HCT116 (cell line): Measurements from ENCODE around the gene NOP10. TPM values are rescaled to one million over a fixed set of nuclear protein-coding genes. Genes with fewer than 3 reads are reported as not detected.

Experiments
- ATAC-seq: fragments of 200-7000 bp; cut with Tn5 transposase; 2 replicates; pipeline ENCODE4 v1.9.1; 2020; ENCODE audit warnings: mild to moderate bottlenecking, moderate library complexity
- BruUV-seq: library from RNA; stranded (reverse); fragments of 400-500 nt; replicated peaks from 2 replicates; lab custom pipeline; 2021; lab: Mats Ljungman, UMichigan
- CTCF ChIA-PET: fragments of 300-600 bp; sonication (Branson Sonifier 250); formaldehyde crosslinking; loops from one replicate; lab custom pipeline; 2021; ENCODE audit warnings: antibody characterized with exemption; lab: Charles Lee
- POLR2A ChIA-PET: fragments of 300-600, 350-600 bp; sonication (Branson Sonifier 250); formaldehyde crosslinking; loops from one replicate; lab custom pipeline; 2021; ENCODE audit warnings: antibody characterized with exemption; lab: Charles Lee
- RAD21 ChIA-PET, 2 experiments: fragments of 300-600 bp; sonication (Branson Sonifier 250); formaldehyde crosslinking; loops; one replicate each; lab custom pipeline; 2023; ENCODE audit warnings: low total read pairs in 2 of 2; ENCODE audit not compliant: uncharacterized antibody in 2 of 2, unreplicated experiment in 2 of 2, low non-redundant PET in 1 of 2; lab: Charles Lee
- DNase-seq: peaks from one replicate; pipeline ENCODE4 v3.0.0-alpha.2; 2010; ENCODE audit warnings: low read depth, low spot score
- H2AFZ ChIP-seq: fragments of 200-600 bp; shearing (Covaris generic), sonication (generic); 2 replicates; pipeline ENCODE4 v1.6.1; 2017; ENCODE audit warnings: low read depth, mixed run types, mixed read lengths, antibody characterized with exemption, low read length; ENCODE audit not compliant: poor library complexity, severe bottlenecking
- H3K27ac ChIP-seq: 2 replicates; pipeline ENCODE4 v1.5.1; 2012; ENCODE audit warnings: low read depth, low read length
- H3K27me3 ChIP-seq: fragments of 200-600 bp; sonication (generic); 2 replicates; pipeline ENCODE4 v1.6.1; 2016; ENCODE audit warnings: mixed run types, low read length, mixed read lengths; ENCODE audit not compliant: insufficient read depth
- H3K36me3 ChIP-seq, 2 experiments: fragments of 200-500 bp in 1 of 2; fragments of 200-600 bp in 1 of 2; sonication (Bioruptor generic) in 1 of 2; sonication (generic) in 1 of 2; 2 replicates each; pipeline versions ENCODE4 v1.5.1 to v1.6.1; 2014 to 2016; ENCODE audit warnings: low read length in 2 of 2, inconsistent platforms in 1 of 2, mixed read lengths in 1 of 2, mixed run types in 1 of 2; ENCODE audit not compliant: insufficient read depth in 2 of 2, control insufficient read depth in 1 of 2
- H3K4me1 ChIP-seq, 2 experiments: fragments of 200-600 bp in 1 of 2; sonication (generic) in 1 of 2; 2 replicates each; pipeline versions ENCODE4 v1.5.1 to v1.6.1; 2012 to 2017; ENCODE audit warnings: low read length in 2 of 2, inconsistent platforms in 1 of 2, mild to moderate bottlenecking in 1 of 2, mixed read lengths in 1 of 2, mixed run types in 1 of 2, moderate library complexity in 1 of 2; ENCODE audit not compliant: insufficient read depth in 2 of 2, control insufficient read depth in 1 of 2
- H3K4me2 ChIP-seq: fragments of 200-600 bp; sonication (generic); 2 replicates; pipeline ENCODE4 v1.6.1; 2017; ENCODE audit warnings: mixed run types, low read length, mixed read lengths
- H3K4me3 ChIP-seq, 2 experiments: fragments of 200-600 bp in 1 of 2; sonication (generic) in 1 of 2; replicated peaks in 1 of 2; 2 replicates each; pipeline ENCODE4 v1.5.1; 2011 to 2016; ENCODE audit warnings: low read length in 2 of 2, control low read depth in 1 of 2, low read depth in 1 of 2, mild to moderate bottlenecking in 1 of 2, mixed read lengths in 1 of 2, mixed run types in 1 of 2
- H3K79me2 ChIP-seq: fragments of 200-600 bp; sonication (generic); 2 replicates; pipeline ENCODE4 v1.6.1; 2017; ENCODE audit warnings: mild to moderate bottlenecking, mixed run types, low read length, moderate library complexity, mixed read lengths; ENCODE audit not compliant: insufficient read depth
- H3K9ac ChIP-seq: fragments of 200-600 bp; sonication (generic); 2 replicates; pipeline ENCODE4 v1.6.1; 2016; ENCODE audit warnings: low read length, mixed read lengths
- H3K9me2 ChIP-seq: fragments of 200-600 bp; sonication (generic), shearing (Covaris generic); 2 replicates; pipeline ENCODE4 v1.6.1; 2017; ENCODE audit warnings: mixed run types, mild to moderate bottlenecking, moderate library complexity; ENCODE audit not compliant: insufficient read depth
- H3K9me3 ChIP-seq, 2 experiments: fragments of 200-500 bp in 1 of 2; fragments of 200-600 bp in 1 of 2; sonication (Bioruptor generic) in 1 of 2; sonication (generic) in 1 of 2; 2 replicates each; pipeline ENCODE4 v1.6.1; 2014 to 2017; ENCODE audit warnings: low read length in 2 of 2, mixed read lengths in 2 of 2, inconsistent platforms in 1 of 2, low read depth in 1 of 2, mild to moderate bottlenecking in 1 of 2, mixed run types in 1 of 2, moderate library complexity in 1 of 2; ENCODE audit not compliant: control insufficient read depth in 1 of 2, insufficient read depth in 1 of 2
- H4K20me1 ChIP-seq: fragments of 200-600 bp; sonication (generic), shearing (Covaris generic); 2 replicates; pipeline ENCODE4 v1.6.1; 2017; ENCODE audit warnings: mixed run types, mild to moderate bottlenecking, moderate library complexity; ENCODE audit not compliant: insufficient read depth
- EGR1 ChIP-seq: IDR thresholded peaks from 2 replicates; pipeline ENCODE4 v1.6.1; 2012; ENCODE audit warnings: low read depth
- EZH2 ChIP-seq: fragments of 200-600 bp; sonication (generic); IDR thresholded peaks from 2 replicates; pipeline ENCODE4 v1.6.1; 2017; ENCODE audit warnings: antibody characterized with exemption, mixed run types
- EZH2phosphoT487 ChIP-seq: fragments of 200-600 bp; IDR thresholded peaks from 2 replicates; pipeline ENCODE4 v1.6.1; 2018; ENCODE audit warnings: antibody characterized with exemption, borderline replicate concordance
- JUND ChIP-seq: IDR thresholded peaks from 2 replicates; pipeline ENCODE4 v1.6.1; 2012
- POLR2A ChIP-seq: IDR thresholded peaks from 2 replicates; pipeline ENCODE4 v1.7.0; 2011; ENCODE audit warnings: borderline replicate concordance; ENCODE audit not compliant: insufficient read depth, insufficient read length; ENCODE audit errors: extremely low read depth
- POLR2AphosphoS5 ChIP-seq: IDR thresholded peaks from 2 replicates; pipeline ENCODE4 v1.6.1; 2011; ENCODE audit warnings: mild to moderate bottlenecking, low read depth, low read length, moderate library complexity
- RAD21 ChIP-seq: IDR thresholded peaks from 2 replicates; pipeline ENCODE4 v1.6.1; 2012; ENCODE audit warnings: low read depth, mild to moderate bottlenecking
- SIN3A ChIP-seq: IDR thresholded peaks from 2 replicates; pipeline ENCODE4 v1.6.1; 2012; ENCODE audit warnings: low read depth
- SP1 ChIP-seq: IDR thresholded peaks from 2 replicates; pipeline ENCODE4 v1.6.1; 2012; ENCODE audit warnings: low read depth
- SRF ChIP-seq: IDR thresholded peaks from 2 replicates; pipeline ENCODE4 v1.6.1; 2012; ENCODE audit warnings: low read depth
- YY1 ChIP-seq: IDR thresholded peaks from 2 replicates; pipeline ENCODE4 v1.6.1; 2011; ENCODE audit warnings: low read length, low read depth, moderate library complexity, mild to moderate bottlenecking; ENCODE audit not compliant: insufficient replicate concordance; ENCODE audit errors: extremely low read depth
- ZFX ChIP-seq: fragments of 450-650 bp; IDR thresholded peaks from 2 replicates; pipeline ENCODE4 v1.6.1; 2017
- ZNF274 ChIP-seq: fragments of 200-500 bp; sonication (Bioruptor generic); IDR thresholded peaks from 2 replicates; pipeline ENCODE4 v1.6.1; 2014; ENCODE audit warnings: mild to moderate bottlenecking, low read depth, low read length, inconsistent platforms
- intact Hi-C: fragments of 100-400 bp; cut with micrococcal nuclease; formaldehyde crosslinking; loops from 2 replicates; pipeline ENCODE4 v1.10.0; 2022
- total RNA-seq: library from RNA; stranded (reverse); gene quantifications from one replicate; pipeline ENCODE4 v1.2.1, GENCODE V29; 2021; ENCODE audit not compliant: unreplicated experiment
- TF ChIP-seq, protein P1 (sequence below): IDR thresholded peaks from 2 replicates; pipeline ENCODE4 v1.6.1; 2012
- TF ChIP-seq, protein P2 (sequence below), 3 experiments: fragments of 200-600 bp in 1 of 3; sonication (generic) in 1 of 3; IDR thresholded peaks in 2 of 3; conservative IDR thresholded peaks in 1 of 3; 2 replicates each; pipeline ENCODE4 v1.5.1; 2012 to 2017; ENCODE audit warnings: low read depth in 2 of 3, low read length in 2 of 3, antibody characterized with exemption in 1 of 3, borderline replicate concordance in 1 of 3, control low read depth in 1 of 3, mild to moderate bottlenecking in 1 of 3, mixed read lengths in 1 of 3, mixed run types in 1 of 3, moderate library complexity in 1 of 3; ENCODE audit not compliant: insufficient read depth in 1 of 3
- TF ChIP-seq, protein P3 (sequence below): IDR thresholded peaks from 2 replicates; pipeline ENCODE4 v1.6.1; 2011; ENCODE audit warnings: mild to moderate bottlenecking, low read length, moderate library complexity; ENCODE audit not compliant: insufficient replicate concordance; ENCODE audit errors: extremely low read depth
- TF ChIP-seq, protein P4 (sequence below): IDR thresholded peaks from 2 replicates; pipeline ENCODE4 v1.6.1; 2012
- TF ChIP-seq, protein P5 (sequence below): IDR thresholded peaks from 2 replicates; pipeline ENCODE4 v1.6.1; 2012; ENCODE audit warnings: low read depth

Gene NOP10
- total RNA-seq, 1 experiment from 2014 or later: 216 TPM

DNA sequence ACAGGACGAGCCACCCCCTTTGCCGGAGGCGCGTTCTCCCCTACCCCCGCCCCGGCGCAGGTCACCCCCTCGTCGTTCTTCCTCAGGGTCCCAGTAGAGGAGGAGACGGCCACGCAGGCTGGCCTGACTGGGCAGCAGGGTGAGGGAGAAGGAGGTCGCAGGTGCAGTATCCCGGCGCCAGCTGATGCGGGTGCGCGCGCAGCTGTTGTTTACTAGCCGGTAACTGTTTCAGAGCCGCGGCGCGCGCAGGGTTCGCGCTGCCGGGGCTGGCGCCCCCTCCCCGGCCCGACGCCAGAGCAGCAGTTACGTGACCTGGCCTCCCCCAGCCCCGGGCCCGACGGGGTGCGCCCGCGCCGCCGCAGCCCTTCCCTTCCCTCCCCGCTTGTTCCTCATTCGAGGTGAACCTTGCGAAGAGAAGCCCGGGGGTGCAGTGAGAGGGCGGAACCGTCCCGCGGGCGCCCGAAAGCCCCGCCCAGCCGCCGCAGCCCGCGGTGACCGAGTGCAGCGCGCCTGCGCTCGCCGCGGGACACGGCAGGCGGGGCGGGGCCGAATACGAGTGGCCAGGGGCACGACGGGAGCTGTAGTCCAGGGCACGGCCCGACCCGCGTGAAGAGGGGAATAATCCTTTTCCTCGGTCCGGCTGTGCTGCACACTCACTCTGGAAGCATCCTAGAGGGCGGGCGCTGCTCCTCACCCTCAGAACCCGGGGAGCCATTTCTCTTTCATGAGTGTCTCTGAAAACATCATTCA, 5.2 kb downstream of the NOP10 start, which contains the start of gene SLC12A6:
Gene SLC12A6, minus strand, starts transcription at position 225 of the 750 bp plus-strand sequence. CDS start 1,101 bp downstream, outside the sequence.
- peaks cover 10 to 29% of the 10 kb centered on the region in 2 experiments; a peak in 3 of 4 replicates for H3K4me1 ChIP-seq
- TF ChIP-seq RAD21 (no peak), YY1 (no peak), SP1 (no peak), POLR2AphosphoS5 (peak; percentile 63), POLR2A (no peak), SIN3A (no peak), ZNF274 (no peak), JUND (0 out of 2 replicates have a peak, but pooled peaks have one; percentile 12), EZH2phosphoT487 (no peak), EZH2 (no peak), EGR1 (no peak), SRF (no peak), ZFX (no peak)
- TF ChIP-seq, protein P1, sequence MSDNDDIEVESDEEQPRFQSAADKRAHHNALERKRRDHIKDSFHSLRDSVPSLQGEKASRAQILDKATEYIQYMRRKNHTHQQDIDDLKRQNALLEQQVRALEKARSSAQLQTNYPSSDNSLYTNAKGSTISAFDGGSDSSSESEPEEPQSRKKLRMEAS: 0 out of 2 replicates have a peak, but pooled peaks have one; percentile 29
- TF ChIP-seq, protein P2, sequence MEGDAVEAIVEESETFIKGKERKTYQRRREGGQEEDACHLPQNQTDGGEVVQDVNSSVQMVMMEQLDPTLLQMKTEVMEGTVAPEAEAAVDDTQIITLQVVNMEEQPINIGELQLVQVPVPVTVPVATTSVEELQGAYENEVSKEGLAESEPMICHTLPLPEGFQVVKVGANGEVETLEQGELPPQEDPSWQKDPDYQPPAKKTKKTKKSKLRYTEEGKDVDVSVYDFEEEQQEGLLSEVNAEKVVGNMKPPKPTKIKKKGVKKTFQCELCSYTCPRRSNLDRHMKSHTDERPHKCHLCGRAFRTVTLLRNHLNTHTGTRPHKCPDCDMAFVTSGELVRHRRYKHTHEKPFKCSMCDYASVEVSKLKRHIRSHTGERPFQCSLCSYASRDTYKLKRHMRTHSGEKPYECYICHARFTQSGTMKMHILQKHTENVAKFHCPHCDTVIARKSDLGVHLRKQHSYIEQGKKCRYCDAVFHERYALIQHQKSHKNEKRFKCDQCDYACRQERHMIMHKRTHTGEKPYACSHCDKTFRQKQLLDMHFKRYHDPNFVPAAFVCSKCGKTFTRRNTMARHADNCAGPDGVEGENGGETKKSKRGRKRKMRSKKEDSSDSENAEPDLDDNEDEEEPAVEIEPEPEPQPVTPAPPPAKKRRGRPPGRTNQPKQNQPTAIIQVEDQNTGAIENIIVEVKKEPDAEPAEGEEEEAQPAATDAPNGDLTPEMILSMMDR (IDR thresholded peaks at IDR 0.05 in 2 of 3, conservative IDR thresholded peaks at IDR 0.05 in 1 of 3; ENCODE audit: borderline replicate concordance in 1 of 3, insufficient read depth in 1 of 3, low read depth in 2 of 3, low read length in 2 of 3): no peak
- TF ChIP-seq, protein P3, sequence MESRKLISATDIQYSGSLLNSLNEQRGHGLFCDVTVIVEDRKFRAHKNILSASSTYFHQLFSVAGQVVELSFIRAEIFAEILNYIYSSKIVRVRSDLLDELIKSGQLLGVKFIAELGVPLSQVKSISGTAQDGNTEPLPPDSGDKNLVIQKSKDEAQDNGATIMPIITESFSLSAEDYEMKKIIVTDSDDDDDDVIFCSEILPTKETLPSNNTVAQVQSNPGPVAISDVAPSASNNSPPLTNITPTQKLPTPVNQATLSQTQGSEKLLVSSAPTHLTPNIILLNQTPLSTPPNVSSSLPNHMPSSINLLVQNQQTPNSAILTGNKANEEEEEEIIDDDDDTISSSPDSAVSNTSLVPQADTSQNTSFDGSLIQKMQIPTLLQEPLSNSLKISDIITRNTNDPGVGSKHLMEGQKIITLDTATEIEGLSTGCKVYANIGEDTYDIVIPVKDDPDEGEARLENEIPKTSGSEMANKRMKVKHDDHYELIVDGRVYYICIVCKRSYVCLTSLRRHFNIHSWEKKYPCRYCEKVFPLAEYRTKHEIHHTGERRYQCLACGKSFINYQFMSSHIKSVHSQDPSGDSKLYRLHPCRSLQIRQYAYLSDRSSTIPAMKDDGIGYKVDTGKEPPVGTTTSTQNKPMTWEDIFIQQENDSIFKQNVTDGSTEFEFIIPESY: no peak
- TF ChIP-seq, protein P4, sequence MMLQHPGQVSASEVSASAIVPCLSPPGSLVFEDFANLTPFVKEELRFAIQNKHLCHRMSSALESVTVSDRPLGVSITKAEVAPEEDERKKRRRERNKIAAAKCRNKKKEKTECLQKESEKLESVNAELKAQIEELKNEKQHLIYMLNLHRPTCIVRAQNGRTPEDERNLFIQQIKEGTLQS: no peak
- TF ChIP-seq, protein P5, sequence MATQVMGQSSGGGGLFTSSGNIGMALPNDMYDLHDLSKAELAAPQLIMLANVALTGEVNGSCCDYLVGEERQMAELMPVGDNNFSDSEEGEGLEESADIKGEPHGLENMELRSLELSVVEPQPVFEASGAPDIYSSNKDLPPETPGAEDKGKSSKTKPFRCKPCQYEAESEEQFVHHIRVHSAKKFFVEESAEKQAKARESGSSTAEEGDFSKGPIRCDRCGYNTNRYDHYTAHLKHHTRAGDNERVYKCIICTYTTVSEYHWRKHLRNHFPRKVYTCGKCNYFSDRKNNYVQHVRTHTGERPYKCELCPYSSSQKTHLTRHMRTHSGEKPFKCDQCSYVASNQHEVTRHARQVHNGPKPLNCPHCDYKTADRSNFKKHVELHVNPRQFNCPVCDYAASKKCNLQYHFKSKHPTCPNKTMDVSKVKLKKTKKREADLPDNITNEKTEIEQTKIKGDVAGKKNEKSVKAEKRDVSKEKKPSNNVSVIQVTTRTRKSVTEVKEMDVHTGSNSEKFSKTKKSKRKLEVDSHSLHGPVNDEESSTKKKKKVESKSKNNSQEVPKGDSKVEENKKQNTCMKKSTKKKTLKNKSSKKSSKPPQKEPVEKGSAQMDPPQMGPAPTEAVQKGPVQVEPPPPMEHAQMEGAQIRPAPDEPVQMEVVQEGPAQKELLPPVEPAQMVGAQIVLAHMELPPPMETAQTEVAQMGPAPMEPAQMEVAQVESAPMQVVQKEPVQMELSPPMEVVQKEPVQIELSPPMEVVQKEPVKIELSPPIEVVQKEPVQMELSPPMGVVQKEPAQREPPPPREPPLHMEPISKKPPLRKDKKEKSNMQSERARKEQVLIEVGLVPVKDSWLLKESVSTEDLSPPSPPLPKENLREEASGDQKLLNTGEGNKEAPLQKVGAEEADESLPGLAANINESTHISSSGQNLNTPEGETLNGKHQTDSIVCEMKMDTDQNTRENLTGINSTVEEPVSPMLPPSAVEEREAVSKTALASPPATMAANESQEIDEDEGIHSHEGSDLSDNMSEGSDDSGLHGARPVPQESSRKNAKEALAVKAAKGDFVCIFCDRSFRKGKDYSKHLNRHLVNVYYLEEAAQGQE: no peak
- TF ChIP-seq, all 23 proteins: peak for 3
- peak within 1 kb of the TSS; percentile 63 for H3K9ac ChIP-seq
- H3K27me3 ChIP-seq: no peaks in the 10 kb centered on the region
- ATAC-seq (peak; percentile 96), DNase-seq (peak; percentile 65)
- no peaks in the 10 kb centered on the region for H4K20me1 ChIP-seq
- CTCF ChIA-PET: interaction anchor here (1.0 kb wide), 2 partner anchors 128 to 250 kb away, joined by 3 to 4 read pairs; partner anchors contain the start of gene KATNBL1
- peaks cover 39% of the 10 kb centered on the region for H3K79me2 ChIP-seq
- H3K27ac ChIP-seq: peak within 1 kb of the TSS; percentile 68
- H3K9me2 ChIP-seq: no peaks in the 10 kb centered on the region
- H3K4me2 ChIP-seq: peak within 1 kb of the TSS; percentile 91
- POLR2A ChIA-PET: interaction anchor here (1.0 to 1.9 kb wide), 9 partner anchors 8 to 129 kb away, joined by 3 to 9 read pairs (median 4); no protein-coding TSS in a partner anchor
- peak within 1 kb of the TSS; percentile 55 to 68 for H3K4me3 ChIP-seq
- H3K9me3 ChIP-seq: no peaks in the 10 kb centered on the region
- intact Hi-C loops: loop anchor here (5.0 kb wide), 1 partner anchor 100 kb away; no protein-coding TSS in a partner anchor
- no peak within 1 kb of the TSS for H2AFZ ChIP-seq
- H3K36me3 ChIP-seq: peaks cover 20 to 32% of the 10 kb centered on the region in 2 experiments
- BruUV-seq: no TSS peak
- RAD21 ChIA-PET: interaction anchor here in 1 of 2 experiments (0.7 kb wide), 1 partner anchor 24 kb away, joined by 8 read pairs; no protein-coding TSS in a partner anchor
